Panc1 (cell line): Measurements from ENCODE around the gene FIBIN. TPM values are rescaled to one million over a fixed set of nuclear protein-coding genes. Genes with fewer than 3 reads are reported as not detected.

ENCODE experiments used
- ATAC-seq: fragments of 200-7000 bp; cut with Tn5 transposase; 2 replicates; pipeline ENCODE4 v1.9.1; 2020; ENCODE audit warnings: mild to moderate bottlenecking, moderate library complexity
- BruUV-seq: library from RNA; stranded (reverse); fragments of 400-500 nt; replicated peaks from 2 replicates; lab custom pipeline; 2021; lab: Mats Ljungman, UMichigan
- CTCF ChIA-PET: fragments of 300-600 bp; sonication (Branson Sonifier 250); formaldehyde crosslinking; loops from one replicate; lab custom pipeline; 2022; ENCODE audit warnings: antibody characterized with exemption; lab: Charles Lee
- POLR2A ChIA-PET: fragments of 300-600 bp; sonication (Branson Sonifier 250); formaldehyde crosslinking; loops from one replicate; lab custom pipeline; 2022; ENCODE audit warnings: antibody characterized with exemption; lab: Charles Lee
- DNase-seq: peaks from one replicate; pipeline ENCODE4 v3.0.0-alpha.2; 2010; ENCODE audit warnings: low read depth, low spot score
- H3K27ac ChIP-seq: 2 replicates; pipeline ENCODE4 v1.5.1; 2011; ENCODE audit warnings: mild to moderate bottlenecking, low read length, inconsistent platforms
- H3K27me3 ChIP-seq: fragments of 200-500 bp; sonication (Bioruptor generic); 2 replicates; pipeline ENCODE4 v1.6.0; 2014; ENCODE audit warnings: low read length, inconsistent platforms; ENCODE audit not compliant: control insufficient read depth, insufficient read depth
- H3K36me3 ChIP-seq: fragments of 200-500 bp; sonication (Bioruptor generic); 2 replicates; pipeline ENCODE4 v1.5.1; 2014; ENCODE audit warnings: inconsistent platforms, mild to moderate bottlenecking, low read length, moderate library complexity; ENCODE audit not compliant: control insufficient read depth, insufficient read depth
- H3K4me1 ChIP-seq: 2 replicates; pipeline ENCODE4 v1.5.1; 2011; ENCODE audit warnings: inconsistent platforms, mild to moderate bottlenecking, low read length, moderate library complexity; ENCODE audit not compliant: control insufficient read depth, insufficient read depth
- H3K4me3 ChIP-seq, 2 experiments: 2 replicates each; pipeline ENCODE4 v1.5.1; 2011 to 2012; ENCODE audit warnings: low read depth in 2 of 2, low read length in 2 of 2, mild to moderate bottlenecking in 2 of 2, inconsistent platforms in 1 of 2, moderate library complexity in 1 of 2
- H3K9me3 ChIP-seq: fragments of 200-500 bp; sonication (Bioruptor generic); 2 replicates; pipeline ENCODE4 v1.5.1; 2014; ENCODE audit warnings: low read depth, mild to moderate bottlenecking, inconsistent platforms, low read length, moderate library complexity; ENCODE audit not compliant: control insufficient read depth, insufficient read depth
- CTCF ChIP-seq: fragments of 450-650 bp; IDR thresholded peaks from 2 replicates; pipeline ENCODE4 v1.5.1; 2017; ENCODE audit warnings: mild to moderate bottlenecking
- POLR2AphosphoS5 ChIP-seq: IDR thresholded peaks from 2 replicates; pipeline ENCODE4 v1.6.1; 2012; ENCODE audit warnings: mild to moderate bottlenecking, low read depth, low read length, moderate library complexity
- REST ChIP-seq, 2 experiments: IDR thresholded peaks; 2 replicates each; pipeline ENCODE4 v1.6.1; 2011 to 2012; ENCODE audit warnings: low read depth in 2 of 2, control low read depth in 1 of 2, low read length in 1 of 2, mild to moderate bottlenecking in 1 of 2, moderate library complexity in 1 of 2; ENCODE audit not compliant: insufficient read depth in 1 of 2
- SIN3A ChIP-seq: IDR thresholded peaks from 2 replicates; pipeline ENCODE4 v1.6.1; 2012; ENCODE audit warnings: low read depth, mild to moderate bottlenecking, low read length, moderate library complexity, borderline replicate concordance; ENCODE audit not compliant: insufficient read depth
- TCF7L2 ChIP-seq: IDR thresholded peaks from 2 replicates; pipeline ENCODE4 v1.6.1; 2011; ENCODE audit warnings: mild to moderate bottlenecking, low read depth, low read length, inconsistent platforms
- in situ Hi-C: cut with HindIII; loops from 2 replicates; pipeline ENCODE4 v1.10.0; 2016; ENCODE audit warnings: low sequenced_read_pairs, low pct_unique_long_range_greater_than_20kb
- intact Hi-C: fragments of 100-400 bp; cut with micrococcal nuclease; formaldehyde crosslinking; loops from one replicate; pipeline ENCODE4 v1.10.0; 2022; ENCODE audit not compliant: unreplicated experiment
- total RNA-seq: library from RNA; stranded (reverse); gene quantifications from one replicate; pipeline ENCODE4 v1.2.1, GENCODE V29; 2021; ENCODE audit not compliant: unreplicated experiment

Gene FIBIN
- total RNA-seq, 1 experiment from 2014 or later, result not detected

- BruUV-seq, result no TSS peak
- Histone ChIP-seq H3K4me1 (no peaks in the 10 kb centered on the region), H3K36me3 (no peaks in the 10 kb centered on the region), H3K27ac (no peak overlapping the region), H3K27me3 (no peaks in the 10 kb centered on the region), H3K9me3 (no peaks in the 10 kb centered on the region), H3K4me3 (no peak overlapping the region)
- intact Hi-C loops (no loop called here), in situ Hi-C loops (no loop called here)
- ATAC-seq (no peak), DNase-seq (no peak)
- CTCF ChIA-PET, result no interaction called here
- TF ChIP-seq POLR2AphosphoS5 (no peak), CTCF (no peak), SIN3A (no peak), TCF7L2 (no peak), REST (IDR thresholded peaks at IDR 0.05; ENCODE audit: insufficient read depth in 1 of 2, low read depth in 2 of 2, low read length in 1 of 2) (no peak)
- POLR2A ChIA-PET, result no interaction called here
Observed at GRCh38 chr11:27024865-27025264, 31.0 kb downstream of the FIBIN start.

- ChIA-PET CTCF (no interaction called here), POLR2A (no interaction called here)
- Histone ChIP-seq H3K4me1 (no peaks in the 10 kb centered on the region), H3K4me3 (no peak overlapping the region), H3K9me3 (no peaks in the 10 kb centered on the region), H3K36me3 (no peaks in the 10 kb centered on the region), H3K27me3 (no peaks in the 10 kb centered on the region), H3K27ac (no peak overlapping the region)
- TF ChIP-seq SIN3A (no peak), TCF7L2 (no peak), POLR2AphosphoS5 (no peak), CTCF (no peak), REST (IDR thresholded peaks at IDR 0.05; ENCODE audit: insufficient read depth in 1 of 2, low read depth in 2 of 2, low read length in 1 of 2) (no peak)
- intact Hi-C loops, result no loop called here
- DNase-seq, result no peak
- no TSS peak for BruUV-seq
- ATAC-seq, result no peak
- in situ Hi-C loops, result no loop called here
Observed at GRCh38 chr11:27025312-27025955, 31.5 kb downstream of the FIBIN start.
